CD1c-positive myeloid dendritic cell (primary cell): ENCODE results near the gene ARAP1.

Experiments used
- DNase-seq: peaks from one replicate; pipeline ENCODE4 v3.0.0-alpha.2; 2016; ENCODE audit errors: extremely low spot score

ARAP1 gene

GRCh38 chr11:72703267-72704008, 48.8 kb downstream of the ARAP1 start:
- no peak for DNase-seq

GRCh38 chr11:72702577-72703241, 49.5 kb downstream of the ARAP1 start:
- no peak for DNase-seq

- DNase-seq = no peak
Observed at GRCh38 chr11:72702096-72702495, 50.1 kb downstream of the ARAP1 start.

- no peak for DNase-seq
Observed at GRCh38 chr11:72701466-72701865, 50.7 kb downstream of the ARAP1 start.

- no peak for DNase-seq
Observed at GRCh38 chr11:72700146-72700545, 52.1 kb downstream of the ARAP1 start.

GRCh38 chr11:72697814-72698213, 54.4 kb downstream of the ARAP1 start:
- no peak for DNase-seq

- DNase-seq = no peak
Observed at GRCh38 chr11:72696866-72697700, 55.1 kb downstream of the ARAP1 start.

GRCh38 chr11:72695354-72695753, 56.9 kb downstream of the ARAP1 start:
- no peak for DNase-seq

GRCh38 chr11:72693271-72693968, 58.8 kb downstream of the ARAP1 start:
- DNase-seq = no peak

- no peak for DNase-seq
Observed at GRCh38 chr11:72692498-72693237, 59.5 kb downstream of the ARAP1 start.

GRCh38 chr11:72690166-72690565, 62.0 kb downstream of the ARAP1 start:
- no peak for DNase-seq

GRCh38 chr11:72688929-72689328, 63.3 kb downstream of the ARAP1 start:
- DNase-seq = no peak

- DNase-seq = no peak
Observed at GRCh38 chr11:72688486-72688885, 63.7 kb downstream of the ARAP1 start.

GRCh38 chr11:72687326-72687725, 64.9 kb downstream of the ARAP1 start:
- DNase-seq = no peak

- DNase-seq = no peak
Observed at GRCh38 chr11:72686639-72687220, 65.5 kb downstream of the ARAP1 start.

GRCh38 chr11:72685560-72686480, 66.4 kb downstream of the ARAP1 start:
- DNase-seq = no peak

- peak; percentile 40 for DNase-seq
Observed at GRCh38 chr11:72684236-72684912, 67.8 kb downstream of the ARAP1 start.

- DNase-seq = peak; percentile 61
Observed at GRCh38 chr11:72683782-72684200, 68.4 kb downstream of the ARAP1 start.

GRCh38 chr11:72682858-72683243, 69.4 kb downstream of the ARAP1 start:
- DNase-seq = no peak
